Measurements from ENCODE around the gene C19orf44. TPM values are rescaled to one million over a fixed set of nuclear protein-coding genes. Genes with fewer than 3 reads are reported as not detected.
A peak's percentile ranks its signal among the peaks of the same experiment; 100 is the strongest.
"Not testable (repeated sequence)": the region's sequence is repeated elsewhere in the genome, so short reads cannot be mapped to it uniquely, and the experiment has no call there.

Gene C19orf44
- total RNA-seq, 1 donor, result 7.9 TPM

GRCh38 chr19:16461630-16462051 lies 34.6 kb upstream of the C19orf44 start:
- no peak overlapping the region for H3K4me3 ChIP-seq (ENCODE audit: low read depth, low read length)
- TF ChIP-seq, protein P1, sequence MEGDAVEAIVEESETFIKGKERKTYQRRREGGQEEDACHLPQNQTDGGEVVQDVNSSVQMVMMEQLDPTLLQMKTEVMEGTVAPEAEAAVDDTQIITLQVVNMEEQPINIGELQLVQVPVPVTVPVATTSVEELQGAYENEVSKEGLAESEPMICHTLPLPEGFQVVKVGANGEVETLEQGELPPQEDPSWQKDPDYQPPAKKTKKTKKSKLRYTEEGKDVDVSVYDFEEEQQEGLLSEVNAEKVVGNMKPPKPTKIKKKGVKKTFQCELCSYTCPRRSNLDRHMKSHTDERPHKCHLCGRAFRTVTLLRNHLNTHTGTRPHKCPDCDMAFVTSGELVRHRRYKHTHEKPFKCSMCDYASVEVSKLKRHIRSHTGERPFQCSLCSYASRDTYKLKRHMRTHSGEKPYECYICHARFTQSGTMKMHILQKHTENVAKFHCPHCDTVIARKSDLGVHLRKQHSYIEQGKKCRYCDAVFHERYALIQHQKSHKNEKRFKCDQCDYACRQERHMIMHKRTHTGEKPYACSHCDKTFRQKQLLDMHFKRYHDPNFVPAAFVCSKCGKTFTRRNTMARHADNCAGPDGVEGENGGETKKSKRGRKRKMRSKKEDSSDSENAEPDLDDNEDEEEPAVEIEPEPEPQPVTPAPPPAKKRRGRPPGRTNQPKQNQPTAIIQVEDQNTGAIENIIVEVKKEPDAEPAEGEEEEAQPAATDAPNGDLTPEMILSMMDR (IDR thresholded peaks at IDR 0.05; ENCODE audit: insufficient read depth, low read length), result no peak
- no peak for DNase-seq (ENCODE audit: low read depth)

DNA sequence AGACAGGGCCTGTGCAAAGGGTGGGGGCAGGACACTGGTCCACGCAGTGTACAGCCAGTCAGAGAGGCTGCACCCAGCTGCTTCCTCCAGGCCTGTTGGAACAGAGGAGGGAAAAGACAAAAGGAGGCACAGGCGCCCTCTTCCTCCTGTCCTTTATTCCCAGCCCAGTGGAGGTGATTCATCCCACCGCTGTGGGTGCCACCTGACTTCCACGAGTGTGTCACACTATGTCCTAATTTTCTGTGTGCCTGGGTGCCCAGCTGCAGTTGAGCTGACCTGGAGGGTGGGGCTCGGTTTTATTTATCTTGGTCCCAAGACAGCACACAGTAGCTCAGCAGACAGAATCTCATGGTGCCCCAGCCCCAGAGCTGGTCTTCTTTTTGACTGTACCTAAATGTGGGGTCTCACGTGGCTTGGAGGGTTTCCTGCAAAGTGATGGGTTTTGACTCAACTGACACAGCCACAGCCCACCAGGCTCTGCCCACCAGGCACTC lies 33.4 kb upstream of the C19orf44 start:
- TF ChIP-seq, protein P1 (IDR thresholded peaks at IDR 0.05; ENCODE audit: insufficient read depth, low read length), result no peak
- no peak overlapping the region for H3K4me3 ChIP-seq (ENCODE audit: low read depth, low read length)
- DNase-seq (ENCODE audit: low read depth), result no peak

GRCh38 chr19:16463341-16463990 lies 32.7 kb upstream of the C19orf44 start:
- no peak for DNase-seq (ENCODE audit: low read depth)
- TF ChIP-seq, protein P1 (IDR thresholded peaks at IDR 0.05; ENCODE audit: insufficient read depth, low read length), result no peak
- H3K4me3 ChIP-seq (ENCODE audit: low read depth, low read length), result no peak overlapping the region

DNA sequence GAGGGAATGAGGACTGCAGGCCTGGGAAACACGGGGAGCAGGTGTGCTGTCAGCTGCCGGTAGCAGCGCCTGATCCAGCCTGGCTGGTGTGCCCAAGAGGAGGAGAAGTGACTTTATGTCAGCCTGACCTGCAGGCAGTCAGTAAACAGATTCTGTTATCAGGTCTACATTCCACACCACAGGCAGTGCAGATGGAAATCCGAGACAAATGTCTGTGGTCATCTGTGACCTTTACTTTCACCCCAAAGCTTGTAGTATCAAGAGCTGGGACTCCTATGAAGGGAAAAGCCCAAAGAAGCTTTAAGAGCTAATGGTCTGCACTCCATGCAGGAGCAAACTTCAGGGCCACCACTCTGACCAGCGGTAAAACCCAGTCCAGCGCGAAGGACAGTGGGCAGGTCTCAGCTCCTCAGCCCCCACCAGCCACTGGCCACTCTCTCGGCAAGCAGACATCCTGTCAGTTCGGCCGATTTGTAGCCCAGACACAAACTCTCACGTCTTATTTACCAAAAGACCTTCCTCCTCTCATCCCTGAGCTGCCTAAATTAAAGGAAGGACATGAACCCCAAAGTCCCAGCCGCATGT lies 32.1 kb upstream of the C19orf44 start:
- TF ChIP-seq, protein P1 (IDR thresholded peaks at IDR 0.05; ENCODE audit: insufficient read depth, low read length), result no peak
- peak; percentile 39 for DNase-seq (ENCODE audit: low read depth)
- no peak overlapping the region for H3K4me3 ChIP-seq (ENCODE audit: low read depth, low read length)

DNA sequence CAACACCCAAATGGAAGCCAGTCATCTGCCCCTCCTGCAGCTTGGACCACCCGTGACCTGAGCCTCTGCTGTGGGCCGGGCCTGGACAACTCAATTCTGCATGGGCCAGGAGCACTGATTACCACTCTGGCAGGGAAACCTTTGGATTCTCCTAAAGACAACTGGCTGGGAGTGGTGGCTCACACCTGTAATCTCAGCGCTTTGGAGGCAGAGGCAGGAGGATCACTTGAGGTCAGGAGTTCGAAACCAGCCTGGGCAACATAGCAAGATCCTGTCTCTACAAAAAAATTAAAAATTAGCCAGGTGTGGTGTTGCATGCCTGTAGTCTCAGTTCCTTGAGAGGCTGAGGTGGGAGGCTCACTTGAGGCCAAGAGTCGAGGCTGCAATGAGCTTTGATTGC lies 31.0 kb upstream of the C19orf44 start:
- TF ChIP-seq, protein P1 (IDR thresholded peaks at IDR 0.05; ENCODE audit: insufficient read depth, low read length), result no peak
- DNase-seq (ENCODE audit: low read depth), result no peak
- no peak overlapping the region for H3K4me3 ChIP-seq (ENCODE audit: low read depth, low read length)

GRCh38 chr19:16466802-16467427 lies 29.3 kb upstream of the C19orf44 start:
- not testable (repeated sequence) for DNase-seq (ENCODE audit: low read depth); H3K4me3 ChIP-seq (ENCODE audit: low read depth, low read length)

GRCh38 chr19:16467581-16467980 lies 28.6 kb upstream of the C19orf44 start:
- no peak overlapping the region for H3K4me3 ChIP-seq (ENCODE audit: low read depth, low read length)
- DNase-seq (ENCODE audit: low read depth), result no peak
- TF ChIP-seq, protein P1 (IDR thresholded peaks at IDR 0.05; ENCODE audit: insufficient read depth, low read length), result no peak
